Measurements from ENCODE around the gene INSL3. TPM values are rescaled to one million over a fixed set of nuclear protein-coding genes. Genes with fewer than 3 reads are reported as not detected.

Gene INSL3
- total RNA-seq, 1 donor from 2014 or later: not detected

GRCh38 chr19:17826508-17827056 is 5.3 kb upstream of the INSL3 start:
- TF ChIP-seq POLR2AphosphoS5 (IDR thresholded peaks at IDR 0.05; ENCODE audit: insufficient read depth in 1 of 2, low read depth in 1 of 2) (no peak), POLR2A (IDR thresholded peaks at IDR 0.05) (no peak), CTCF (IDR thresholded peaks at IDR 0.05) (no peak)
- H3K9me3 ChIP-seq: no peaks in the 10 kb centered on the region
- intact Hi-C loops (cut with DNase I): no loop called here
- H3K27me3 ChIP-seq: no peaks in the 10 kb centered on the region
- peaks cover 7% of the 10 kb centered on the region for H3K4me1 ChIP-seq
- no peak overlapping the region for H3K27ac ChIP-seq
- no peak for DNase-seq (ENCODE audit: extremely low spot score in 2 of 2)
- no peaks in the 10 kb centered on the region for H3K36me3 ChIP-seq
- no peak overlapping the region for H3K4me3 ChIP-seq

- Histone ChIP-seq H3K4me1 (no peaks in the 10 kb centered on the region), H3K4me3 (no peak overlapping the region), H3K27ac (no peak overlapping the region), H3K36me3 (no peaks in the 10 kb centered on the region), H3K9me3 (no peaks in the 10 kb centered on the region), H3K27me3 (no peaks in the 10 kb centered on the region)
- intact Hi-C loops (cut with DNase I): no loop called here
- DNase-seq (ENCODE audit: extremely low spot score in 2 of 2): no peak
- no peak for TF ChIP-seq CTCF (IDR thresholded peaks at IDR 0.05)
- TF ChIP-seq POLR2A (IDR thresholded peaks at IDR 0.05): no peak
- no peak for TF ChIP-seq POLR2AphosphoS5 (IDR thresholded peaks at IDR 0.05; ENCODE audit: insufficient read depth in 1 of 2, low read depth in 1 of 2)
Observed at GRCh38 chr19:17824339-17824738, 3.0 kb upstream of the INSL3 start.

- no peaks in the 10 kb centered on the region for H3K27me3 ChIP-seq
- H3K4me3 ChIP-seq: no peak overlapping the region
- no peaks in the 10 kb centered on the region for H3K4me1 ChIP-seq
- intact Hi-C loops (cut with DNase I): no loop called here
- no peak overlapping the region for H3K27ac ChIP-seq
- DNase-seq (ENCODE audit: extremely low spot score in 2 of 2): no peak
- H3K9me3 ChIP-seq: no peaks in the 10 kb centered on the region
- TF ChIP-seq POLR2A (IDR thresholded peaks at IDR 0.05): no peak
- no peak for TF ChIP-seq CTCF (IDR thresholded peaks at IDR 0.05)
- no peak for TF ChIP-seq POLR2AphosphoS5 (IDR thresholded peaks at IDR 0.05; ENCODE audit: insufficient read depth in 1 of 2, low read depth in 1 of 2)
- no peaks in the 10 kb centered on the region for H3K36me3 ChIP-seq
Observed at GRCh38 chr19:17817668-17818363, 3.5 kb downstream of the INSL3 start.

- intact Hi-C loops (cut with DNase I): no loop called here
- Histone ChIP-seq H3K4me1 (no peaks in the 10 kb centered on the region), H3K27ac (no peak overlapping the region), H3K27me3 (no peaks in the 10 kb centered on the region), H3K9me3 (no peaks in the 10 kb centered on the region), H3K4me3 (no peak overlapping the region), H3K36me3 (no peaks in the 10 kb centered on the region)
- TF ChIP-seq POLR2A (IDR thresholded peaks at IDR 0.05) (no peak), POLR2AphosphoS5 (IDR thresholded peaks at IDR 0.05; ENCODE audit: insufficient read depth in 1 of 2, low read depth in 1 of 2) (no peak), CTCF (IDR thresholded peaks at IDR 0.05) (no peak)
- no peak for DNase-seq (ENCODE audit: extremely low spot score in 2 of 2)
Observed at GRCh38 chr19:17812099-17812498, 9.2 kb downstream of the INSL3 start.

GRCh38 chr19:17811681-17812080 is 9.6 kb downstream of the INSL3 start:
- DNase-seq (ENCODE audit: extremely low spot score in 2 of 2): no peak
- Histone ChIP-seq H3K9me3 (no peaks in the 10 kb centered on the region), H3K27ac (no peak overlapping the region), H3K36me3 (no peaks in the 10 kb centered on the region), H3K27me3 (no peaks in the 10 kb centered on the region), H3K4me3 (no peak overlapping the region), H3K4me1 (no peaks in the 10 kb centered on the region)
- intact Hi-C loops (cut with DNase I): no loop called here
- no peak for TF ChIP-seq POLR2AphosphoS5 (IDR thresholded peaks at IDR 0.05; ENCODE audit: insufficient read depth in 1 of 2, low read depth in 1 of 2)
- TF ChIP-seq CTCF (IDR thresholded peaks at IDR 0.05): no peak
- TF ChIP-seq POLR2A (IDR thresholded peaks at IDR 0.05): no peak
